Activated CD4-positive, alpha-beta T cell treated with anti-CD3 and anti-CD28 coated beads, Interleukin-2, Interleukin-4, amounts not matched to agents 100 ng/mL and 50 ng/mL, durations not matched to agents 16 hours and 8 hours (primary cell): Measurements from ENCODE around the gene ACP7.

Source experiments
- DNase-seq: peaks from one replicate; pipeline ENCODE4 v3.0.0-alpha.2; 2020; ENCODE audit warnings: low spot score

Gene ACP7

DNA sequence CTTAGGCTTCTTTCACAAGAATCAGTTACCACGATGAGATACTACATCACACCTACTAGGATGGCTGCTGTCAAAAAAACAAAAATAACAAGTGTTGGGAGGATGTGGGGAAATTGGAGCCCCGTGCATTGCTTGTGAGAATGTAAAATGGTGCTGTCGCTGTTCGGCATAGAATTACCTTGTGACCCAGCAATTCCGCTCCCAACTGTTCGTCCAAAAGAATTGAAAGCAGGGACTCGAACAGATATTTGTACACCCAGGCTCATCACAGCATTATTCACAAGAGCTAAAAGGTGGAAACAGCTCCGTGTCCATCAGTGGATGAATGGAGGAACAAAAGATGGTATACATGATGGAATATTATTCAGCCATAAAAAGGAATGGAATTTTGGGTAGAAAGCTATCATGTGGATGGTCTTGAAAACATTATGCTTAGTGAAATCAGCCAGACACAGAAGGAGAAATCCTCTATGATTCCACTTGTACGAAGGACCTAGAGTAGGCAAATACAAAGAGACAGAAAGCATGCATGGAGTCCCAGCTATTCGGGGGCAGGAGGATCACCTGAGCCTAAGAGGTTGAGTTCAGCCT is 64.9 kb downstream of the ACP7 start:
- no peak for DNase-seq

- no peak for DNase-seq
These were observed 66.1 kb downstream of the ACP7 start for GRCh38 chr19:39150235-39150634.

DNA sequence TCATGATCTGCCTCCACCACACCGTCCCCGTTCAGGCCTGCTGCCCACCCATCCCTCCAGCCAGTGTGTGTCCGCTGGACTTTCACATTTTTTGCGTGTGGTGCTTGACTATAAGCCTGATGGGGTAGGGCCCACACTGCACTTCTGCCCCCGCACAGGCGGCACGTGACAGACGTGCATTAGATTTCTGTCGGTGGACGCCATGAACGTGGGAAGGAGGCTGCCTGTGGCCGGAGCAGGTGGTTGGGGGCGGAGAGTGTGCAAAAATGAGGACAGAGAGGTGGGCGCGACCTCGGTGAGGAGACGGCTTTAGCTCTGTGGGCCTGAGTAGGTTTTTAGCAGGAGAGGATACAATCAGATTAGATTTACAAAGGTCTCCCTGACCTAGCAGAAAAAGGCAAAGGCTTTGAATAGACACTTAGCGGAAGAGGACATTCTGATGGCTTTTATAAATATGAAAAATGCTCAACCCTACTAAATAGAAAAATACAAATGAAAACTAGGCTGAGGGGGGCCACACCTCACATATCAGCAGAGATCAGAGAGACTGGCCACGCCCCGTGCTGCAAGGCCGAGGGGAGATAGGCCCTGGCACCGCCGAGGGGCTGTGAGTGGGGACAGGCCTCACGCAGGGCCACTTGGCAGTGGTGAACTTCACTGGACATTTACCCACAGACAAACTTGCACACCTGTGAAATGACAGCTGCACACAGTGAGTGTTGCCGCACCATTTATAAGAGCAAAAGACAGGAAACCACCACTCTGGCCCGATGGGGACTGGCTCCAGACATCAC is 66.8 kb downstream of the ACP7 start:
- DNase-seq, result no peak

- no peak for DNase-seq
These were observed 67.9 kb downstream of the ACP7 start for GRCh38 chr19:39152066-39152465.

- DNase-seq, result no peak
These were observed 70.0 kb downstream of the ACP7 start for GRCh38 chr19:39154100-39154628.

- no peak for DNase-seq
These were observed 70.5 kb downstream of the ACP7 start for GRCh38 chr19:39154629-39155100.

DNA sequence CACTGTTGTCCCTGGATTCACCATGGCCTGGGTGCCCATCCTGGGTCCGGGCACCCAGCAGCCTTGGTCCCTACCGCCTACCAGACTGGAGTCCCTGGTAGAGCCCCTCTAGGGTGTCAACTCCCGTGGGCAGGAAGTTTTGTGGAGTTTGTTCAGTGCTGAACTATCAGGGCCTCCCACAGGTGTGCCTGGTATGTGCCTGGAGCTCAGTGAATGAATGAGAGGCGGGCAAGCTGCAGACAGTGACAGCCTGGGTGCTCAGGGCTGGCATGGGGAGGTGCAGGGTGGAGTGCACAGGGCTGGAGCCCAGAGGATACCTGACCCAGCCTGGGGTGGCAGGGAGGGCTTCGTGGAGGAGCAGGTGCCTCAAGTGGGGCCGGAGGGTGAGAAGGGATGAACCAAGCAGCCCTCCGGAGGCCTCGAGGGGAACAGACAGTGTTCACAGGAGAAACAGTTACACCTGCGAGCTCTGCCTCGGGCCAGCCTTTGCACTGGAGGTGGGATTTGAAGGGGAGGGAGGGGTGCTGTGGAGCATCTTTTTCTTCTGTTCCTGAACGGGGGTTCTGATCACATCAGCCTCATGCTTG is 71.0 kb downstream of the ACP7 start:
- no peak for DNase-seq

- DNase-seq, result no peak
These were observed 71.6 kb downstream of the ACP7 start for GRCh38 chr19:39155741-39156140.

DNA sequence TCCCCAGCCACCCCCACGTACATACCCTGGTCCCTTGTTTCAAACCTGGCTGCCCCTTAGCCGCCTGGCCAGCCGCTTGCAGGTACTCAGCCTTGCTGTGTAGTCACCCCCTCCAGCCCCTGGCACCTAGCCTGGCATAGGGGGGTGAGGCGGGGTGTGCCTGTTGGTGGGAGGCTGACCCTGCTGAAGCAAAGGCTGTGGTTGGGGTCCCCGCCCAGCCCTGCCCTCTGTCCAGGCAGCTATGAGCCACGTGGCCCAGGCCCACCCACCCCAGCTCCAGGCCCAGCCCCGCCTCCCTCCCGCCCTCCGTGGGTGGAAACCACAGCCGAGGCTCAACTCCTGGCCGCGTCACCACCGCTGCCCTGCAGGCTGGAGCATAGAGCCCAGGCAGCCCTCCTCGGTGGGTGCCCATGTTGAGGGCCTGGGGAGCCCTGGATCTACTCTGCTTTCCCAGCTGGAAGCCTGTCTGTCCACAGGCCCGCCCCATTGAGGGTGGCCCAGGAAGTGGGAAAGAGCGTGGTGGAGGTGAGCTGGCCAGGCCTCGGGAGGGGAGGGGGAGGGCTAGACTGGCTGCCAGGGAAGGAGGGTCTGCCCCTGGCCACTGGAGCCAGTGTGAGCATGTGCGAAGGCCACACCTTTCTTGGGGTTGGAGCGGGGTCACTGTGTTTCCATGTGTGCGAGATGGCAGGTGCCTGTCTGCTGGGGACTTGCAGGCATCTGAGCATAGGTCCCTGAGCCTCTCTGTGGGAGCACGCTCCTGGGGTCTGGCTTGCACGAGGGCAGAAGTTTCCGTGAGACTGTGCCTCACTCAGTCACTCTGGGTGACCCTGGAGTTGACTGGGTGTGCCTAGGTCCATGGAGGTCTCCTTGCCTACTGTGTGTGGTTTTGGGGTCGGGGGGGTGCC is 72.4 kb downstream of the ACP7 start:
- no peak for DNase-seq

GRCh38 chr19:39157275-39157996 is 73.3 kb downstream of the ACP7 start:
- DNase-seq, result no peak

- no peak for DNase-seq
These were observed 73.8 kb downstream of the ACP7 start for GRCh38 chr19:39157997-39158389.

- DNase-seq, result no peak
These were observed 74.6 kb downstream of the ACP7 start for GRCh38 chr19:39158646-39159260.

DNA sequence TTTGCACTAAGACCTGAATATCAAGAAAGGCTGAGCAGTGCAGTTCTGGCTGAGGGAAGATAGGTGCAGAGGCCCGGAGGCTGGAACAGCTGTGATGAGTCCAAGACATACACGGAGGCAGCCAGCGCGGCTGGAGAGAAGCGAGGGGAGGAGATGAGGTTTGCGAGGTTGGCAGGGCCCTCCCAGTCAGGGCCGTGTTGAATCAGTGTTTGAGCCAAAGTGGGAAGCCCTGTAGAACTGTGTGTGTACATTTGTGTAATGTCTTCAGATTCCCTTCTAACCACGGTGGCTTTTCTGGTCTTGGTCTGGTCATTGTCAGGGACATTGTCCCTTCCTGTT is 76.3 kb downstream of the ACP7 start:
- DNase-seq, result no peak
